NCI-H2107 treated with DMSO at 0.1 percent for 48 hours (cell line): ENCODE measurements around the gene CCDC154.
A peak's percentile ranks its signal among the peaks of the same experiment; 100 is the strongest.
"Not testable (repeated sequence)": the region's sequence is repeated elsewhere in the genome, so short reads cannot be mapped to it uniquely, and the experiment has no call there.

ENCODE experiments used
- DNase-seq: peaks from one replicate; lab custom pipeline; 2025; ENCODE audit not compliant: unreplicated experiment; lab: John Stamatoyannopoulos, UW

CCDC154 gene

GRCh38 chr16:1443980-1444729 is at the start of gene CCDC154:
TSS of gene CCDC154 (minus strand) at chr16:1444556. CDS start at chr16:1444322, 234 bp downstream.
- DNase-seq: no peak

- DNase-seq: no peak
Measured at GRCh38 chr16:1493746-1494094, 49.4 kb upstream of the CCDC154 start.

GRCh38 chr16:1492923-1493745 is 48.8 kb upstream of the CCDC154 start, which contains the start of gene TELO2:
TSS of gene TELO2 (plus strand) at chr16:1493360. CDS start at chr16:1494282, 922 bp downstream.
- peak; percentile 40 for DNase-seq

- no peak for DNase-seq
Measured at GRCh38 chr16:1492082-1492922, 47.9 kb upstream of the CCDC154 start.

GRCh38 chr16:1491327-1491726 is 47.0 kb upstream of the CCDC154 start:
- no peak for DNase-seq

GRCh38 chr16:1489077-1489476 is 44.7 kb upstream of the CCDC154 start:
- no peak for DNase-seq

GRCh38 chr16:1488619-1489018 is 44.3 kb upstream of the CCDC154 start, which contains the start of gene PTX4:
TSS of gene PTX4 (minus strand) at chr16:1488944. CDS start at chr16:1488909, 35 bp downstream.
- no peak for DNase-seq

GRCh38 chr16:1488054-1488601 is 43.8 kb upstream of the CCDC154 start:
- DNase-seq: no peak

- no peak for DNase-seq
Measured at GRCh38 chr16:1487395-1488053, 43.2 kb upstream of the CCDC154 start.

GRCh38 chr16:1486551-1487390 is 42.4 kb upstream of the CCDC154 start:
- DNase-seq: no peak

GRCh38 chr16:1485847-1486496 is 41.6 kb upstream of the CCDC154 start:
- no peak for DNase-seq

GRCh38 chr16:1481906-1482835 is 37.8 kb upstream of the CCDC154 start:
- DNase-seq: no peak

- not testable (repeated sequence) for DNase-seq
Measured at GRCh38 chr16:1478937-1479336, 34.6 kb upstream of the CCDC154 start.

- DNase-seq: no peak
Measured at GRCh38 chr16:1477033-1477432, 32.7 kb upstream of the CCDC154 start.

- DNase-seq: no peak
Measured at GRCh38 chr16:1475552-1476114, 31.3 kb upstream of the CCDC154 start.

- DNase-seq: peak; percentile 11
Measured at GRCh38 chr16:1474796-1475551, 30.6 kb upstream of the CCDC154 start, which contains the start of gene CLCN7. TSS of gene CLCN7 (minus strand) at chr16:1475028. CDS start at chr16:1474974, 54 bp downstream.
